ENCODE results near the gene NOM1. TPM values are rescaled to one million over a fixed set of nuclear protein-coding genes. Genes with fewer than 3 reads are reported as not detected.

NOM1 gene, protein sequence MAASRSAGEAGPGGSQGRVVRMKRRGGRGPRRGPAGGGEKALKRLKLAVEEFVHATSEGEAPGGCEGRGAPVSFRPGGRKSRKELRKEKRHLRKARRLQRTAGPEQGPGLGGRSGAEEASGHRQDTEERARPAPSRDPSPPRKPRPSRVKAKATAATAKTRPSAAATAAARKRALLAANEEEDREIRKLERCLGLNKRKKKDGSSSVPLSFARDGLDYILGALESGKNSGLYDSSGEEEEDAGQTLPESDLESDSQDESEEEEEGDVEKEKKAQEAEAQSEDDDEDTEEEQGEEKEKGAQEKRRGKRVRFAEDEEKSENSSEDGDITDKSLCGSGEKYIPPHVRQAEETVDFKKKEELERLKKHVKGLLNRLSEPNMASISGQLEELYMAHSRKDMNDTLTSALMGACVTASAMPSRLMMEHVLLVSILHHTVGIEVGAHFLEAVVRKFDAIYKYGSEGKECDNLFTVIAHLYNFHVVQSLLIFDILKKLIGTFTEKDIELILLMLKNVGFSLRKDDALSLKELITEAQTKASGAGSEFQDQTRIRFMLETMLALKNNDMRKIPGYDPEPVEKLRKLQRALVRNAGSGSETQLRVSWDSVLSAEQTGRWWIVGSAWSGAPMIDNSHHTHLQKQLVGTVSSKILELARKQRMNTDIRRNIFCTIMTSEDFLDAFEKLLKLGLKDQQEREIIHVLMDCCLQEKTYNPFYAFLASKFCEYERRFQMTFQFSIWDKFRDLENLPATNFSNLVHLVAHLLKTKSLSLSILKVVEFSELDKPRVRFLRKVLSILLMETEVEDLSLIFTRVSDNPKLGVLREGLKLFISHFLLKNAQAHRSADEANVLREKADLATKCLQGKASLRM
- 8.7 and 15.0 TPM in 2 replicates for total RNA-seq

DNA sequence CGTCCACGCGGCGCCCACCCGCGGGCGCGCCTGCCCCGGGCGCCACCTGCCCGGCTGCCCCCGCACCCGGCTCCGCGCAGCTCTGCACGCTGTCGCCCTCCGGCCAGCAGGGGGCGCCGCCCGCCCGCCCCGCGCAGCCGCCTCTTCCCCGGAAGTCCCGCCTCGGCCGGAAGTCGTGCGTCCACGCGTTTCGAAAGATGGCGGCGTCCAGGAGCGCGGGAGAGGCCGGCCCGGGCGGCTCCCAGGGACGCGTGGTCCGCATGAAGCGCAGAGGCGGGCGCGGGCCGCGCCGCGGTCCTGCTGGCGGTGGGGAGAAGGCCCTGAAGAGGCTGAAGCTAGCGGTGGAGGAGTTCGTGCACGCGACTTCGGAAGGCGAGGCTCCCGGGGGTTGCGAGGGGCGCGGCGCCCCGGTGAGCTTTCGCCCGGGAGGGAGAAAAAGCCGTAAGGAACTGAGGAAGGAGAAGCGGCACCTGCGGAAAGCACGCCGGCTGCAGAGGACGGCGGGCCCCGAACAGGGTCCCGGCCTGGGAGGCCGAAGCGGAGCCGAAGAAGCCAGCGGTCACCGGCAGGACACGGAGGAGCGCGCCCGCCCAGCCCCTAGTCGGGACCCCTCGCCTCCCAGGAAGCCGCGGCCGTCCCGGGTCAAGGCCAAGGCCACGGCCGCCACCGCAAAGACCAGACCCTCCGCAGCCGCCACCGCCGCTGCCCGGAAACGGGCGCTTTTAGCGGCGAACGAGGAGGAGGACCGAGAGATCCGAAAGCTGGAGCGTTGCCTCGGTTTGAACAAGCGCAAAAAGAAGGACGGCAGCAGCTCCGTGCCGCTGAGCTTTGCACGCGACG lies at the start of gene NOM1:
TSS of gene NOM1 (plus strand) at position 172 of the 840 bp plus-strand sequence. CDS start at position 198, 26 bp downstream.

DNA sequence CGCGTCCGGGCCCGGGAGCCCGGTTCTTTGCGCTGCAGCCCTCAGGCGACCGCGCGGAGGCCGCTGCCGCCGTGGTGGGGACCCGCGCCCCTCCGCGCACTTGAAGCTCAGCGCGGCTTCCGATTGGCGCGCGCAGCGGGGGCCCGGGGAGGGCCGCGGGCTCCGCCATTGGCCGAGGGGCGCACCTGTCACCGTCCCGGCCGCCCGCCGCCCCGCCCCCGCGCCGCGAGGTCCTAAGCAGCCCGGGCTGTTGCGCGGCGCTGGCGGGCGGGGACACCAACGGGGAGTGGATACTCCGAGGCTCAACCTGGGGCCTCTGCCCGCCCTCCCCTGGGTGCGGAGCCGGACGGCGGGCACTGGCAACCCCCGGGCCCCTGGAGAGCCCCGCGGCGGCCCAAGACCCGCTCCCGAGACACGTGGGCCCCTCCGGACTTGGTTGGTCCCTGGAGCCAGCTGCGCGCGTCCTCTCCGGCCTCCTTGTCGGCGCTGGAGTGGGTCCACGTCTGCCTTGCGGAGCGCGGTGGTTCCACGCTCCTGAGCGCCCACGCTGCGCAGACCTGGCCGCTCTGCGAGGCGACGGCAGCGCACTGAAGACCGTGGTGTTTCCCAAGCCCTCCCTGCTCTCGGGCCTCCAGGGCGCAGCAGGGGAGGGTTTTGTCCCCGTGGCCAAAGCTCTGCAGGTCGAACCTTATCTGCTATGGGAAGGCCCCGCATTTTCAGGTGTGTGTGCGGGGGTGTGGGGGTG lies 61.2 kb downstream of the NOM1 start, which contains the start of gene MNX1:
TSS of gene MNX1 (minus strand) at position 76 of the 745 bp plus-strand sequence. CDS start 313 bp downstream, outside the sequence.

Other genes with a start within 250 kb of the NOM1 start
- gene LMBR1, start 56.5 kb upstream of the NOM1 start, total RNA-seq = 33.7 and 53.8 TPM in 2 replicates
- gene MNX1, start 61.0 kb downstream of the NOM1 start, total RNA-seq = 0.09 TPM in 1 of 2 replicates, not detected in the other
- gene UBE3C, start 189.2 kb downstream of the NOM1 start, total RNA-seq = 62.5 and 70.2 TPM in 2 replicates

Data from airway epithelial cell (primary cell).